ENCODE measurements around the gene TBC1D9B.

DNA sequence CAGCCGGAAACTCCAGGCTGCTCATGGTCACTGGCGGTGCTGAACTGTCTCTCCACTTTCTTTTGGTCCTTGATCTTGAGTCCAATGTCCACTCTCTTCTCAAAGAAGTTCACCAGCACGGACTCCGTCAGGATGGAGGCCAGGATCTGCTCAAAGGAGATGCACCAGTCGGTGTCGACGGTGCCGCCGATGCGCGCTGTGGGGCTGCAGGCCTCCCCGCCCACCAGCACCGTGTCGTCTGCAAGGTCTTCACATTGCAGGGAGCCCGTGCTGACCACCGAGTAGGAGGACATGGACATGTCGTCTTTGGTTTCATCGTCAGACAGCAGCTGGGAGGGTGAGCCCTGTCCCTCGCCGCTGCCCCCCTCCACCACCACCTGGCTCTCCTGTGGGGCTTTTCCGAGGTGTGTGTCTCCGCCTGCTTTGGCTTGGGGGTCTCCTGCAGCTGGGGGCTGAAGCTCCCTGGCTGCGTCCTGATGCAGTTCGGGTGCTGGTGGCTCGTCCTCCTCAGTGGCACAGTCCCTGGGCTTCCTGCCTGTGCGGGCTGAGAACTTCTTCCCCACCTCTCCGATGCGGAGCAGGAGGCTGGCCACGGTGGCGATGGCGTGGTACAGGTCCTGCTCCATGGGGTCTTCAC lies 44.1 kb downstream of the TBC1D9B start:
- TF ChIP-seq, protein P1, sequence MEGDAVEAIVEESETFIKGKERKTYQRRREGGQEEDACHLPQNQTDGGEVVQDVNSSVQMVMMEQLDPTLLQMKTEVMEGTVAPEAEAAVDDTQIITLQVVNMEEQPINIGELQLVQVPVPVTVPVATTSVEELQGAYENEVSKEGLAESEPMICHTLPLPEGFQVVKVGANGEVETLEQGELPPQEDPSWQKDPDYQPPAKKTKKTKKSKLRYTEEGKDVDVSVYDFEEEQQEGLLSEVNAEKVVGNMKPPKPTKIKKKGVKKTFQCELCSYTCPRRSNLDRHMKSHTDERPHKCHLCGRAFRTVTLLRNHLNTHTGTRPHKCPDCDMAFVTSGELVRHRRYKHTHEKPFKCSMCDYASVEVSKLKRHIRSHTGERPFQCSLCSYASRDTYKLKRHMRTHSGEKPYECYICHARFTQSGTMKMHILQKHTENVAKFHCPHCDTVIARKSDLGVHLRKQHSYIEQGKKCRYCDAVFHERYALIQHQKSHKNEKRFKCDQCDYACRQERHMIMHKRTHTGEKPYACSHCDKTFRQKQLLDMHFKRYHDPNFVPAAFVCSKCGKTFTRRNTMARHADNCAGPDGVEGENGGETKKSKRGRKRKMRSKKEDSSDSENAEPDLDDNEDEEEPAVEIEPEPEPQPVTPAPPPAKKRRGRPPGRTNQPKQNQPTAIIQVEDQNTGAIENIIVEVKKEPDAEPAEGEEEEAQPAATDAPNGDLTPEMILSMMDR (IDR thresholded peaks at IDR 0.05), result no peak
- no peak for TF ChIP-seq POLR2A (IDR thresholded peaks at IDR 0.05)

Measured in uterus (tissue), 2 donors.